Breast epithelium (tissue), 3 donors: ENCODE results near the gene MAP2K6.

Experiments
- POLR2A ChIP-seq: fragments of 450-650 bp; IDR thresholded peaks from one replicate; pipeline ENCODE4 v1.6.1; 2016; ENCODE audit warnings: antibody characterized with exemption, mild to moderate bottlenecking, moderate library complexity
- TF ChIP-seq, protein P1 (sequence below), 3 donors: fragments of 450-650 bp; IDR thresholded peaks; one replicate each; pipeline ENCODE4 v1.5.1; 2016 to 2017; ENCODE audit warnings: antibody characterized with exemption in 3 of 3, mild to moderate bottlenecking in 3 of 3, moderate library complexity in 3 of 3

DNA sequence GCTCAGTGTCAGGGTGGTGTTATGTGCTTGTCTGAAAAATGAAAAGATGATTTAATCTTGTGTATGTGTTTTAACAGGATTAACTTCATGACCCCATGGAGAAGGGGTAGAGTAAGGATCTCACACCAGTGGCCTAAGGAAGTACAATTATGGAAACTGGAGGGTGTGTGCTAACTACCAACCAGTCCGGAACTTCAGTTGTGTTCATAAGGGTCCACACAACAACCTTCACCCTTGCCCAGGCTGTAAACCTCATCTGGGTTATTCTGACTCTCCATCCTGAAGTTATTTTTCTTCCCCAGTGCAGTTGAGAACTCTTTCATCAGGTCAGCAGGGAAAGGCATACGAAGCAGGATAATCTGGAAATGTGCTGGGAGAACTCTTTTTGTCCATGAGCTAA, 158.9 kb downstream of the MAP2K6 start:
- TF ChIP-seq, protein P1, sequence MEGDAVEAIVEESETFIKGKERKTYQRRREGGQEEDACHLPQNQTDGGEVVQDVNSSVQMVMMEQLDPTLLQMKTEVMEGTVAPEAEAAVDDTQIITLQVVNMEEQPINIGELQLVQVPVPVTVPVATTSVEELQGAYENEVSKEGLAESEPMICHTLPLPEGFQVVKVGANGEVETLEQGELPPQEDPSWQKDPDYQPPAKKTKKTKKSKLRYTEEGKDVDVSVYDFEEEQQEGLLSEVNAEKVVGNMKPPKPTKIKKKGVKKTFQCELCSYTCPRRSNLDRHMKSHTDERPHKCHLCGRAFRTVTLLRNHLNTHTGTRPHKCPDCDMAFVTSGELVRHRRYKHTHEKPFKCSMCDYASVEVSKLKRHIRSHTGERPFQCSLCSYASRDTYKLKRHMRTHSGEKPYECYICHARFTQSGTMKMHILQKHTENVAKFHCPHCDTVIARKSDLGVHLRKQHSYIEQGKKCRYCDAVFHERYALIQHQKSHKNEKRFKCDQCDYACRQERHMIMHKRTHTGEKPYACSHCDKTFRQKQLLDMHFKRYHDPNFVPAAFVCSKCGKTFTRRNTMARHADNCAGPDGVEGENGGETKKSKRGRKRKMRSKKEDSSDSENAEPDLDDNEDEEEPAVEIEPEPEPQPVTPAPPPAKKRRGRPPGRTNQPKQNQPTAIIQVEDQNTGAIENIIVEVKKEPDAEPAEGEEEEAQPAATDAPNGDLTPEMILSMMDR (IDR thresholded peaks at IDR 0.05), result no peak
- TF ChIP-seq POLR2A, result no peak
